Raji (cell line): Measurements from ENCODE around the gene RANBP3L.

Experiments
- POLR2A ChIP-seq: IDR thresholded peaks from 2 replicates; pipeline ENCODE4 v1.6.1; 2011; ENCODE audit warnings: low read depth, low read length, control low read depth; ENCODE audit not compliant: insufficient read depth

Gene RANBP3L

GRCh38 chr5:36206913-36207312 is 94.8 kb downstream of the RANBP3L start:
- no peak for TF ChIP-seq POLR2A

GRCh38 chr5:36205329-36205728 is 96.4 kb downstream of the RANBP3L start:
- no peak for TF ChIP-seq POLR2A

- TF ChIP-seq POLR2A = no peak
These were observed 99.2 kb downstream of the RANBP3L start for GRCh38 chr5:36202521-36202961.

GRCh38 chr5:36200513-36200912 is 101.2 kb downstream of the RANBP3L start:
- TF ChIP-seq POLR2A = no peak

- TF ChIP-seq POLR2A = no peak
These were observed 102.1 kb downstream of the RANBP3L start for GRCh38 chr5:36199620-36200019.
